CD14-positive monocyte (primary cell): Measurements from ENCODE around the gene LSS. TPM values are rescaled to one million over a fixed set of nuclear protein-coding genes. Genes with fewer than 3 reads are reported as not detected.
"Not testable (repeated sequence)": the region's sequence is repeated elsewhere in the genome, so short reads cannot be mapped to it uniquely, and the experiment has no call there.

Source experiments
- DNase-seq, 3 donors: peaks; one replicate each; pipeline ENCODE4 v3.0.0-alpha.2; 2011 to 2022
- H2AFZ ChIP-seq: 2 replicates; pipeline ENCODE4 v1.6.0; 2012; ENCODE audit warnings: mild to moderate bottlenecking, low read depth, low read length, inconsistent platforms; ENCODE audit not compliant: insufficient read depth, poor library complexity, severe bottlenecking
- H3K27ac ChIP-seq, 2 donors: 1 replicate in 1 of 2; 2 replicates in 1 of 2; pipeline ENCODE4 v1.5.1; 2012 to 2013; ENCODE audit warnings: low read length in 2 of 2, control low read depth in 1 of 2, inconsistent platforms in 1 of 2, low read depth in 1 of 2, mild to moderate bottlenecking in 1 of 2
- H3K27me3 ChIP-seq, 2 donors: one replicate each; pipeline versions ENCODE4 v1.6.0 to v1.6.1; 2011 to 2013; ENCODE audit warnings: low read length in 2 of 2; ENCODE audit not compliant: control insufficient read depth in 2 of 2, insufficient read depth in 2 of 2
- H3K36me3 ChIP-seq, 2 donors: replicated peaks in 1 of 2; 1 replicate in 1 of 2; 2 replicates in 1 of 2; pipeline versions ENCODE4 v1.5.1 to v1.6.1; 2012 to 2013; ENCODE audit warnings: low read length in 2 of 2, control low read depth in 1 of 2, inconsistent platforms in 1 of 2, mild to moderate bottlenecking in 1 of 2; ENCODE audit not compliant: insufficient read depth in 2 of 2, control insufficient read depth in 1 of 2
- H3K4me1 ChIP-seq, 2 donors: 1 replicate in 1 of 2; 2 replicates in 1 of 2; pipeline versions ENCODE4 v1.5.1 to v1.6.1; 2012 to 2013; ENCODE audit warnings: low read length in 2 of 2, control low read depth in 1 of 2, inconsistent platforms in 1 of 2, mild to moderate bottlenecking in 1 of 2, moderate library complexity in 1 of 2; ENCODE audit not compliant: insufficient read depth in 2 of 2, control insufficient read depth in 1 of 2
- H3K4me2 ChIP-seq: replicated peaks from 2 replicates; pipeline ENCODE3; 2012; ENCODE audit warnings: low read length, moderate library complexity, mild to moderate bottlenecking; ENCODE audit not compliant: poor library complexity, severe bottlenecking; ENCODE audit errors: extremely low read depth
- H3K4me3 ChIP-seq, 3 experiments: fragments of 200-600 bp in 1 of 3; sonication (generic) in 1 of 3; replicated peaks in 1 of 3; 1 replicate in 2 of 3; 2 replicates in 1 of 3; pipeline ENCODE4 v1.5.1; 2011 to 2013; ENCODE audit warnings: low read length in 3 of 3, mild to moderate bottlenecking in 3 of 3, control low read depth in 2 of 3, low read depth in 2 of 3, inconsistent platforms in 1 of 3, moderate library complexity in 1 of 3
- H3K79me2 ChIP-seq: 2 replicates; pipeline ENCODE4 v1.6.0; 2012; ENCODE audit warnings: mild to moderate bottlenecking, control low read depth, inconsistent platforms, low read length, moderate library complexity; ENCODE audit not compliant: insufficient read depth
- H3K9ac ChIP-seq: 2 replicates; pipeline ENCODE4 v1.6.0; 2017; ENCODE audit warnings: low read length, mild to moderate bottlenecking; ENCODE audit not compliant: insufficient read depth, poor library complexity, severe bottlenecking
- H3K9me3 ChIP-seq, 2 donors: replicated peaks in 1 of 2; 1 replicate in 1 of 2; 2 replicates in 1 of 2; pipeline versions ENCODE4 v1.5.1 to v1.6.1; 2012 to 2013; ENCODE audit warnings: low read length in 2 of 2, control low read depth in 1 of 2; ENCODE audit not compliant: control insufficient read depth in 1 of 2, insufficient read depth in 1 of 2
- H4K20me1 ChIP-seq: 2 replicates; pipeline ENCODE4 v1.6.0; 2012; ENCODE audit warnings: mild to moderate bottlenecking, low read length, control low read depth, moderate library complexity; ENCODE audit not compliant: insufficient read depth
- H3K27ac Mint-ChIP-seq, 7 donors: one replicate each; pipeline ENCODE4 v1.8.0; 2020; ENCODE audit warnings: mild to moderate bottlenecking in 7 of 7, mixed read lengths in 7 of 7, moderate library complexity in 6 of 7, inconsistent platforms in 2 of 7
- H3K27me3 Mint-ChIP-seq, 3 donors: one replicate each; pipeline ENCODE4 v1.8.0; 2021 to 2022; ENCODE audit warnings: low read depth in 3 of 3, mild to moderate bottlenecking in 3 of 3, mixed read lengths in 3 of 3, moderate library complexity in 3 of 3, inconsistent platforms in 1 of 3
- H3K36me3 Mint-ChIP-seq, 2 donors: one replicate each; pipeline ENCODE4 v1.8.0; 2020; ENCODE audit warnings: mixed read lengths in 2 of 2, inconsistent platforms in 1 of 2, mild to moderate bottlenecking in 1 of 2
- H3K4me1 Mint-ChIP-seq: one replicate; pipeline ENCODE4 v1.8.0; 2020; ENCODE audit warnings: mild to moderate bottlenecking, mixed read lengths
- H3K4me3 Mint-ChIP-seq, 2 donors: one replicate each; pipeline ENCODE4 v1.8.0; 2020; ENCODE audit warnings: mild to moderate bottlenecking in 2 of 2, mixed read lengths in 2 of 2, moderate library complexity in 1 of 2
- H3K9me3 Mint-ChIP-seq, 7 donors: one replicate each; pipeline ENCODE4 v1.8.0; 2020 to 2022; ENCODE audit warnings: mixed read lengths in 7 of 7, mild to moderate bottlenecking in 6 of 7, moderate library complexity in 6 of 7, inconsistent platforms in 2 of 7
- WGBS: methylation state at CpG from one replicate; pipeline ENCODE4 v1.1.5; 2013; ENCODE audit warnings: missing lambda C conversion rate; ENCODE audit not compliant: insufficient coverage; 5-methylcytosine and 5-hydroxymethylcytosine counted together
- intact Hi-C, 2 donors: fragments of 100-400 bp; cut with micrococcal nuclease; formaldehyde crosslinking; loops; one replicate each; pipeline versions ENCODE4 v1.15.0 to v1.15.1; 2023
- polyA plus RNA-seq, 3 donors: library from polyadenylated mRNA; depleted of rRNA in 1 of 3; unstranded in 2 of 3; stranded (reverse) in 1 of 3; fragments of 300-500 nt in 2 of 3; fragments of >200 nt in 1 of 3; fragmentation: Illumina TruSeq in 2 of 3; gene quantifications; 1 replicate in 2 of 3; 2 replicates in 1 of 3; pipeline ENCODE4 v1.2.3, GENCODE V29; 2012 to 2021
- TF ChIP-seq, protein P1 (sequence below): fragments of 200-600 bp; IDR thresholded peaks from one replicate; pipeline ENCODE4 v1.8.0; 2022; ENCODE audit warnings: antibody characterized with exemption, mild to moderate bottlenecking

LSS gene
- polyA plus RNA-seq, 3 donors: 4.1 to 20.0 (median 4.9) TPM

DNA sequence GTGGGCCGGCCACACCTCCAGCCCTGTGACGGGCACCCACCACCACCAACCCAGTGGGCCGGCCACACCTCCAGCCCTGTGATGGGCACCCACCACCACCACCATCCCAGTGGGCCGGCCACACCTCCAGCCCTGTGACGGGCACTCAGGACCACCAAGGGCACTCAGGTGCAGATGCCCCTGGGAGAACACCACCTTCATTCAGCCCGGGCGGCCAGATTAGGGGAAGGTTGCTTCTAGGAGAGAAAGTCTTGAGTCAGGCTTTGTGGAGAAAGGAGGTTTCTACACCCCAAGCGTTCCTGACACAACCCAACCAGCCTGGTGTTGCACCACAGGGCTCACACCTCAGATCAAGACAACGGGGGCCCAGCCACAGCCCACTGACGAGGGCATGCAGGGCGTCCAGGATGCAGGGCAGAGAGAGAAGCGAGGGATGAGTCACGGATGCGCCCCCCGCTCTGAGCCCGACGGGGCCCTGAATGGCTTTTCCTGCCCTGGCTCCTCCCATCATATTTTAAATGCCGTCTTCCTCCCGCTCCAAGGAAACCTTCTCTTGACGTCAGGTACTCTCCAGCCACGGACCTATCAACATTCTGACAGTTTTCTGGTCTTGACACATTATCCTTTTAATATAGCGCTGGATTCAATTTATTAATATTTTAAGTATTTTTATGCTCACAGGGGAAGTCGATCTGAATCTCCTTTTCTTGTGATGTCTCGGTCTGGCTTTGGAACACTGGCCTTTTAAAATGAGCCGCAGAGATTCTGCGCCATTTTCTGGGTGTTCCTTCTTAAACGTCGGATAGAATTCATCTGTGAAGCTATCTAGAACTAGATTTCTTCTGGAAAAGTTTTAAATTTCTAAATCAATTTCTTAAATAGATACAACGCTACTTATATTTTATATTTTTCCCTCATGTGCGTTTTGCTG is 43.7 kb downstream of the LSS start:
- Histone ChIP-seq H3K9ac (peak overlapping the region; percentile 63), H3K4me2 (peak overlapping the region; percentile 70), H3K9me3 (no peaks in the 10 kb centered on the region), H3K4me3 (peak overlapping the region; percentile 49 to 80 (median 63)), H3K79me2 (no peaks in the 10 kb centered on the region), H3K27ac (peak overlapping the region; percentile 68 to 80), H3K36me3 (no peaks in the 10 kb centered on the region), H2AFZ (peak overlapping the region; percentile 77), H3K4me1 (peaks cover 4 to 5% of the 10 kb centered on the region in 2 donors), H4K20me1 (no peaks in the 10 kb centered on the region), H3K27me3 (no peaks in the 10 kb centered on the region)
- peak overlapping the region; percentile 85 to 90 for H3K4me3 Mint-ChIP-seq
- peaks cover 0 to 3% (median 0%) of the 10 kb centered on the region in 7 donors for H3K9me3 Mint-ChIP-seq
- peaks cover 0 to 2% (median 0%) of the 10 kb centered on the region in 3 donors for H3K27me3 Mint-ChIP-seq
- WGBS: 14% methylated on average over 13 of the region's 30 CpGs
- H3K36me3 Mint-ChIP-seq: no peaks in the 10 kb centered on the region
- intact Hi-C loops: loop anchor here (2.0 to 10.0 kb wide), 5 partner anchors 42 to 272 kb away; partner anchors contain the start of genes C21orf58 (in 2 of the 2), LSS (in 2 of the 2), PCNT (in 2 of the 2) and DIP2A (in 1 of the 2)
- H3K27ac Mint-ChIP-seq: peak overlapping the region; percentile 89 to 96 (median 95)
- peak; percentile 66 to 82 (median 78) for DNase-seq
- TF ChIP-seq, protein P1, sequence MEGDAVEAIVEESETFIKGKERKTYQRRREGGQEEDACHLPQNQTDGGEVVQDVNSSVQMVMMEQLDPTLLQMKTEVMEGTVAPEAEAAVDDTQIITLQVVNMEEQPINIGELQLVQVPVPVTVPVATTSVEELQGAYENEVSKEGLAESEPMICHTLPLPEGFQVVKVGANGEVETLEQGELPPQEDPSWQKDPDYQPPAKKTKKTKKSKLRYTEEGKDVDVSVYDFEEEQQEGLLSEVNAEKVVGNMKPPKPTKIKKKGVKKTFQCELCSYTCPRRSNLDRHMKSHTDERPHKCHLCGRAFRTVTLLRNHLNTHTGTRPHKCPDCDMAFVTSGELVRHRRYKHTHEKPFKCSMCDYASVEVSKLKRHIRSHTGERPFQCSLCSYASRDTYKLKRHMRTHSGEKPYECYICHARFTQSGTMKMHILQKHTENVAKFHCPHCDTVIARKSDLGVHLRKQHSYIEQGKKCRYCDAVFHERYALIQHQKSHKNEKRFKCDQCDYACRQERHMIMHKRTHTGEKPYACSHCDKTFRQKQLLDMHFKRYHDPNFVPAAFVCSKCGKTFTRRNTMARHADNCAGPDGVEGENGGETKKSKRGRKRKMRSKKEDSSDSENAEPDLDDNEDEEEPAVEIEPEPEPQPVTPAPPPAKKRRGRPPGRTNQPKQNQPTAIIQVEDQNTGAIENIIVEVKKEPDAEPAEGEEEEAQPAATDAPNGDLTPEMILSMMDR: no peak
- peaks cover 15% of the 10 kb centered on the region for H3K4me1 Mint-ChIP-seq

DNA sequence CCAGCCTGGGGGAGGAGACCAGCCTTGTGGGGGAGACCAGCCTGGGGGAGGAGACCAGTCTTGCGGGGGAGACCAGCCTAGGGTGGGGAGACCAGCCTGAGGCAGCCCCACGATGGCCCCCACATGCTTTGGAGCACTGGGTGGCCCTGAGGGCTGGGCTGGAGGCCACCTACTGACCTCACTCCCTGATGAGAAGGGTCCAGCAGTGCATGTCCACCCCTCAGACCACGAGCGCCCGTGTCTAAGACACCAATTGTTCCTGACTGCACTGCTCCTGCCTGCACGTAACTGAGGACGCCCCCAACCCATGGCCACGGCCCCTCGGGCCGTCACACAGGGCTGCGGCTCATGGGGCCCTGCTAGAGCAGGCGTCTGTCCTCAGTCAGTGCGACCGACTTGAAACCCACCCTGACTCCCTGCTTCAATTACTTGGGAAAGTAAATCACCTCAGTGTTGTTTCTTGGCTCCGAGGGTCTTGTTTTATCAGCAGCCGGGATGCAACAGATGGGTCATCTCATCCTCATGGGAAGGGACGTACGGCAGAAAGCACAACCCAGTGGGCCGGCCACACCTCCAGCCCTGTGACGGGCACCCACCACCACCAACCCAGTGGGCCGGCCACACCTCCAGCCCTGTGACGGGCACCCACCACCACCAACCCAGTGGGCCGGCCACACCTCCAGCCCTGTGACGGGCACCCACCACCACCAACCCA is 44.5 kb downstream of the LSS start, which contains the start of gene SPATC1L:
SPATC1L (minus strand) TSS at position 550 of the 715 bp plus-strand sequence. CDS start 1,643 bp downstream, outside the sequence.
- H3K27me3 ChIP-seq: no peaks in the 10 kb centered on the region
- H3K9me3 ChIP-seq: no peaks in the 10 kb centered on the region
- peak within 1 kb of the TSS; percentile 68 to 80 for H3K27ac ChIP-seq
- H3K4me1 Mint-ChIP-seq: peaks cover 15% of the 10 kb centered on the region
- intact Hi-C loops: loop anchor here (2.0 to 10.0 kb wide), 3 partner anchors 43 to 141 kb away; partner anchors contain the start of genes LSS (in 2 of the 2), C21orf58 (in 1 of the 2) and PCNT (in 1 of the 2)
- no peaks in the 10 kb centered on the region for H3K36me3 Mint-ChIP-seq
- H3K27ac Mint-ChIP-seq: peak within 1 kb of the TSS; percentile 89 to 96 (median 95)
- peak within 1 kb of the TSS; percentile 85 to 90 for H3K4me3 Mint-ChIP-seq
- peak within 1 kb of the TSS; percentile 93 for H2AFZ ChIP-seq
- peak within 1 kb of the TSS; percentile 94 for H3K4me2 ChIP-seq
- peak within 1 kb of the TSS; percentile 54 to 80 (median 63) for H3K4me3 ChIP-seq
- peaks cover 0 to 3% (median 0%) of the 10 kb centered on the region in 7 donors for H3K9me3 Mint-ChIP-seq
- peak within 1 kb of the TSS; percentile 63 for H3K9ac ChIP-seq
- no peaks in the 10 kb centered on the region for H3K79me2 ChIP-seq
- H4K20me1 ChIP-seq: no peaks in the 10 kb centered on the region
- peaks cover 4 to 5% of the 10 kb centered on the region in 2 donors for H3K4me1 ChIP-seq
- H3K36me3 ChIP-seq: no peaks in the 10 kb centered on the region
- 13% methylated on average over 15 of the region's 24 CpGs for WGBS
- peaks cover 0 to 2% (median under 1%) of the 10 kb centered on the region in 3 donors for H3K27me3 Mint-ChIP-seq
- DNase-seq: peak; percentile 35 to 62 (median 51)
- TF ChIP-seq, protein P1: no peak

DNA sequence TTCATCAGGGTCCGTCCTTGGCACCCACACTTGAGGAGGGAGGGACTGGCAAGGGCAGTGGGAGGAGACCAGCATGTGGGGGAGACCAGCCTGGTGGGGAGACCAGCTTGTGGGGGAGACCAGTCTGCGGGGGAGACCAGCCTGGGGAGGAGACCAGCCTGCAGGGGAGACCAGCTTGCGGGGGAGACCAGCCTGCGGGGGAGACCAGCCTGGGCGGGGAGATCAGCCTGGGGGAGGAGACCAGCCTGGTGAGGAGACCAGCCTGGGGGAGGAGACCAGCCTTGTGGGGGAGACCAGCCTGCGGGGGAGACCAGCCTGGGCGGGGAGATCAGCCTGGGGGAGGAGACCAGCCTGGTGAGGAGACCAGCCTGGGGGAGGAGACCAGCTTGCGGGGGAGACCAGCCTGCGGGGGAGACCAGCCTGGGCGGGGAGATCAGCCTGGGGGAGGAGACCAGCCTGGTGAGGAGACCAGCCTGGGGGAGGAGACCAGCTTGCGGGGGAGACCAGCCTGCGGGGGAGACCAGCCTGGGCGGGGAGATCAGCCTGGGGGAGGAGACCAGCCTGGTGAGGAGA is 45.2 kb downstream of the LSS start:
- intact Hi-C loops: loop anchor here in 1 of 2 donors (5.0 to 10.0 kb wide), 2 partner anchors 44 to 141 kb away; partner anchors contain the start of genes C21orf58, LSS and PCNT
- Histone ChIP-seq H2AFZ (peak overlapping the region; percentile 93), H3K4me3 (peak overlapping the region in 1 of 3 experiments; percentile 80), H3K4me2 (peak overlapping the region; percentile 94)
- H3K79me2 ChIP-seq, H3K27ac Mint-ChIP-seq, H3K9me3 Mint-ChIP-seq, H3K4me1 ChIP-seq, H3K27me3 ChIP-seq, H3K27ac ChIP-seq, H3K4me3 Mint-ChIP-seq, H3K36me3 Mint-ChIP-seq, H3K36me3 ChIP-seq, DNase-seq, H3K9ac ChIP-seq, H4K20me1 ChIP-seq, H3K27me3 Mint-ChIP-seq, H3K9me3 ChIP-seq: not testable (repeated sequence)
- H3K4me1 Mint-ChIP-seq: peaks cover 13% of the 10 kb centered on the region
- 100% methylated on average over 1 of the region's 13 CpGs for WGBS
